Activated CD4-positive, CD25-positive, alpha-beta regulatory T cell (primary cell): Measurements from ENCODE around the gene RNF43.
"Not testable (repeated sequence)": the region's sequence is repeated elsewhere in the genome, so short reads cannot be mapped to it uniquely, and the experiment has no call there.

ENCODE experiments used
- DNase-seq, 4 experiments: peaks; one replicate each; lab custom pipeline; 2025; lab: John Stamatoyannopoulos, UW

RNF43 gene

DNA sequence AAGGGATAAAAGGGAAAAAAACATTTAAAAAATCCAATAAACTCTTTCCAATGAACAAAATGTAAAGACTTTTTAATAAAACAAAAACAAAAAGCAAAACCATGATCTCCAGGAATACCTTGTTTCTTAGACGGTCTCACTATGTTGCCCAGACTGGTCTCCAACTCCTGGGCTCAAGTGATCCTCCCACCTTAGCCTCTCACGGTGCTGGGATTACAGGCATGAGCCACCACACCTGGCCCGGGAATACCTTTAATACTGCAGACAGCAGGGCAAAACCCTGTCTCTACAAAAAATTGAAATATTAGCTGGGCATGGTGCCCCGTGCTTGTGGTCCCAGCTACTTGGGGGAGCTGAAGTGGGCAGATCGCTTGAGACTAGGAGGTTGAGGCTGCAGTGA lies 7.9 kb downstream of the RNF43 start:
- DNase-seq = no peak

DNA sequence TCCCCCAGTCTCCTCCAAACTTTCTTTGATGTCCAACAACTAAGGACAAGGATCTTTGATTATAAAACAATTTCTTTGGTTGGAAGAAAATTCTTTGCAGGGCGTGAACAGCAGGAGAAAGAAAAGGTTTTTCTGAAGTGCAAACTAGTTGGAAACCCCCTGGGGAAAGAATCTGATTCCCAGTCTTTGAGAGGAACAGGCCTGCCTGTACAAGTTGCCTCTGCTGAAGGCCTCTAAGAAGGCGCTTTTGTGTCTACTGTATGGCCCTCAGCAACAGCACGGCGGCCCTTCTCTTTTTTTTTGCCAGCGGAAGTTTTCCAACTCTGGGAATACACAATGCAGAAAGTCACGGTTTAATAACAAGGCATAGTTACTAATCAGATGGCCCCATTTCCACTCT lies 14.0 kb downstream of the RNF43 start:
- DNase-seq = no peak

DNA sequence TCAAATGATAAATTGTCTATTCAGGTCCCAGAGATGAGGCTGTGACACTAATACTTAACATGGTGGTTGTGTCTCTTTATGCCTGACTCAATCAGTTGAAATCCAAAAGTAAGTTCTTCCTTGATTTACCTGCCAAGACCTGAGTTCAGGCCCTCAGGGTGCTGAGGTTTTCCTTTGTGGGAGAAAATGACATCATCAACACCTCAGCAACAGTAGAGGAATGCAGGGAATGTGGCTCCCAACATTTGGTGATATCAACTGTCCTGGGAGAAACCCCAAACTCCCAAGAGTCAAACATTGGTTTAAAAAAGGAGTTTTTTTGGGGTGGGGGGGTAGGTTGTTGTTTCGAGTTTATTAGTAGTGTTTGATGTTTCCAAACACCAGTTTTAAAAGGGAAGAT lies 14.7 kb downstream of the RNF43 start:
- DNase-seq = no peak

- DNase-seq = no peak
Observed at GRCh38 chr17:58402047-58402446, 15.3 kb downstream of the RNF43 start.

DNA sequence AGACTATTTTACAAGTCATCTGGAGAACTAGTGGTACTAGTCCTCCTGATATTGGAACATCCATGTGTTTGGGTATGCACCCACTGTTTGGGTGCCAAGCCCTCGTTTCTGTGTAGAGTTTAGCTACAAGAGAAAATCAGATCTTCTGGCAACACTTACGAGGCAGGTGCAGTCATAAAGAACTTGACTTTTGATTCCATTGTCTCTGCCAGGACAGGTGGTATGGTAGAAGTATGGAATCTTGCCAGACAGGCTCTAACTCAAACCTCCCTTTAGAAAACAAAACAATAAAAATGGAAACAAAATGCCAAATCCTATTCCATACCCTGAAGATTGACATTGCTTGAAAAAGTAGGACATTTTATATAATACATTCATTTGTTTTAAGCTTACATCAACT lies 16.0 kb downstream of the RNF43 start:
- DNase-seq = no peak

- no peak for DNase-seq
Observed at GRCh38 chr17:58400826-58401225, 16.5 kb downstream of the RNF43 start.

DNA sequence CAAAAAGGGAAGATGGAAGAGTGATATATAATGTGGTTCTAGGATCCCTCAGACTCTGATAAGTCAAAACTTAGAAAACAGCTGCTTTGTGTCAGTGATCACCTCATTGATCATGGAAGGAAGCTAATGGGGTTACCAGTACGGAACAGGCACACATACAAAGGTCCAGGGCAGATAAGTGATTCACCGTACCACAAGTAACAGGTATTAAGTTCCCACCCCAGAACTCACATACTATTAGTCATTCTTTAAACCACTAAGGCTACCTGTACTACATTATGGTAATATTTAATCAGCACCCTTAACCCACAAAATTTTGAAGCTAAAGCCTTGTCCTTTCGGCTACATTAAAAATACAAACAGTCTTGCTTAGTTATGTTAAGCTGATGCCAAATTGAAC lies 17.4 kb downstream of the RNF43 start:
- no peak for DNase-seq

DNA sequence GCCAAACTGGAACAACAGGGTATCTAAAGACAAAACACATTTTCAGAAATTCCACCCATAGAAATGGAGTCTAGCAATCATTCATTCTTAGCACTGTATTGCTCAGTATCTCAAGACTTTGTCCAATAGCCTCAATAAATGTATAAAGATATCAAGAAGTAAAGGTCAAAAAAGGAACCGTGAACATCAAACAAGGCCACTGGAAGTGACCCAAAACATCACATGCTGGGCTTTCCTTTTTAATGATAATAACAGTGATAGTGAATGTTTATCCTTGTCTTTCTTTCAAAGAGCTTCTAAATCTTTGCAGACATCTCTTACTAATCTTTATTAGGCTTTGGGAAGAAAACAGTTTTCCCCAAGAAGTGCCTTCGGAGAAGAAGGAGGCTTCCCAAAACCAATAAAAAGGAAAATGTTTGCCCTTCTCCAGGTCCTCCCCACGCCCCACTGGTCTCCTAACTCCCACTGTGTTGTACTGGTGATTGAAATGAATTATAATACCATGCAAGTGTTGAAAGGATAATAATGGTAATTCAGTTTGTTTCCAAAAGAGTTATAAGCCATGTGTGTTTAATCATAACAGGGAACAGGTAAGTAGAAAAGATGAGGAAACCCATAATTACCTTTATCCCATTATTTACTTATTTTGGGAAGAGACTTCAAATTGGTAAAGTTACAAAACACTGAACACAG lies 18.6 kb downstream of the RNF43 start:
- no peak for DNase-seq

DNA sequence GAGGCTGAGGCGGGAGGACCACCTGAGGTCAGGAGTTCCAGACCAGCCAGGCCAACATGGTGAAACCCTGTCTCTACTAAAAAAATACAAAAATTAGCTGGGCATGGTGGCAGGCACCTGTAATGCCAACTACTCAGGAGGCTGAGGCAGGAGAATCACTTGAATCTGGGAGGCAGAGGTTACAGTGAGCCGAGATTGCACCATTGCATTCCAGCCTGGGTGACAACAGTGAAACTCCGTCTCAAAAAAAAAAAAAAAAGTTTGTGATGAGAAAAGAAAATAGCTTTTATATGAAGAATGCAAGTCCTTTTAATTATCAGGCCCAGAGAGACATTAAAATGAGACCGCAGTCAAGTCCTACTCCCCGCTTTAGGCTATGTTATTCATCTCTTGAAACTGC lies 19.9 kb downstream of the RNF43 start:
- not testable (repeated sequence) for DNase-seq

DNA sequence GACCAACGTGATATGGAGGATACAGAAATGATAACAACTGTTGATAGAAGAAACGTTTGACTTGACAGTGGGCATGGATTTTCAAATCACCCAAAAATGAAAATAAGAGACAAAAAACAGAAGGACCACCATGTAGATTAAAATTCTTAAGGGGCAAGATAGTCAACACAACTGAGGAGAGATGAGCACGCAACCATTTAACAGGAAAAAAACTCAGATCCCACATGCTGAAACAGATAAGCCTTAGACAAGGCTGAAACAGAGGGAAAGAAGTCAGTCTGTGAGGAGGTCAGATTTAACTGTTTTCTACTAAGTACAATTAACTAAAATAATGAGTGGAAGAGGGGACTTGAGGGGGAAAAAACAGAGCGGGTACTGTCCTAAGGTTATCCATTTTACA lies 21.2 kb downstream of the RNF43 start:
- no peak for DNase-seq

DNA sequence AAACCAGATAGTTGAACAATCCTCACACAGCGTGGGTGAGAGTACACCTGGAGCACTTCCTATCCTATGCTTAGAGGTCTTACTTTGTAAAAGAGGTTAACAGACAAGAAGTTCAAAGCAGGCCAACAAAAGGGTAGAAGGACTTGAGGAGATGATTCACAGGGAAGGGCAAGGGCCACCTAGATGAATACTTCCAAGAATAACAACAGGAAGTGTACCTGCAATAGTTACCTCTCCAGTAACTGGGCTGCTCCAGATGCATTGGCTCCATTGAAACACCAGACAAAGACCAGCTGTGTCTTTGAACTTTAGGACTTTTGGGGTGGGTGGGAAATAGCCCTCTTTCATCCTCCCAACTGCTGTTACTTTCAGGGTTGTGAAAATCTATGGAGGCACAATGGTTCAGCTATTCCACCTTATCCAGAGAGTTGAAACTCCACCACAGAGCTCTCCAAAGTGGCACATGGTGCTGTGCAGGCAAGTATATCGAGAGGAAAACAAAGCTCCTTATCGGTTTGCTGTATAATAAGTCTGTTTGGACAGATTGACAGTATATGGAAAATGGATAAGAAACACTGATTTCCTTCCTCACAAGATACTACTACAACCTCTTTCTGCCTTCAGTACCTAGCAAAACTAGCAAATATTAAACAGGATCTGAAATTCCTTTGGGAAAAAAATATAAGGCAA lies 22.7 kb downstream of the RNF43 start:
- no peak for DNase-seq

DNA sequence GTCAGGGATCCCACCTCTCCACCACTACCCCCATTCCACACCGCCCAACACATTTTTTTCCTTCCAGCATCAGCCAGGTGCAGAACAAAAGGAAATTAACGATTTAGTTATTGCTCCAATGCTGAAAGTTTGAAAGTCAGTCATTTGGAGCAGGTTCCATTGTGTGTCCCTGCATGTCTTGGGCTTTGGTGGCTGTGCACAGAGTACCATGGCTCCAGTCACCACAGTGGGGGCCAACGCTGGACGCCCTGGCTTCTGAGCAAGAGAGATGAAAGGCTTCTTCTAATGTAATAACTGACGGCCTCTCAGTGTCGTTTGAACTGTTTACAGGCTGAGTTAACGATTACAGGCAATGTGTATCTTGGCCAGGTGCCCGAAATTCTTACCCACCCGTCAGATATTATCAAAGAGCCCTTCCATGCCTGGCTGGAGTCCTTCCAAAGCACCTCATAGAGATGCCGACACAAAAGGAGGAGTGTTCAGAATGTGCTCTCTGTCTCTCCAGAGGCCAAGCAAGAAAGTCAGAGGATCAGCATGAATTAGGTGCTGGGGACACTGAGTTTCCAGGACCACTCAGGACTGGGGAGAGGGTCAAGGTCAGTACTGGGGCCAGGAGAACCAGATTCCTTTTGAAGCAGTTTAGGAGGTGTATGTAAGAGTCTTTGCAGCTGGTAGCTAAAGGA lies 25.9 kb downstream of the RNF43 start:
- no peak for DNase-seq

DNA sequence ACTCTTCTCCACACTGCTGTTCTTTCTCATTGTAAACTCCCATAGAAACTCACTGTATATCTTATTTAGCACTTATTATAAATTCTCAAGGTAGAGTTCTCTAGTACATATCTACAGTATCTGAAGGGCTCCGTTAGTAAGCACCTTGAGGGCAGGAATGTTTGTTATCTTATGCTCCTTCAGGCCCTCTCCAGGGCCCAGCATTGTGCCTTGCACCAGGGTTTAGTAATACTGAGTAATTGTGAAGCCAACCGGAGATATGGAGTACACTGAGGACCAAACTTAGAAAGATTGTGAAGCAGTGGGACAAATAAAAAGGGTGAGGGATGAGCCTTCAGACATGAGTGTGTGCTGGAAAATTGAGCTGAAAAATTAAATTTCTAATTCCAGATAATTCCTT lies 26.4 kb downstream of the RNF43 start:
- no peak for DNase-seq

DNA sequence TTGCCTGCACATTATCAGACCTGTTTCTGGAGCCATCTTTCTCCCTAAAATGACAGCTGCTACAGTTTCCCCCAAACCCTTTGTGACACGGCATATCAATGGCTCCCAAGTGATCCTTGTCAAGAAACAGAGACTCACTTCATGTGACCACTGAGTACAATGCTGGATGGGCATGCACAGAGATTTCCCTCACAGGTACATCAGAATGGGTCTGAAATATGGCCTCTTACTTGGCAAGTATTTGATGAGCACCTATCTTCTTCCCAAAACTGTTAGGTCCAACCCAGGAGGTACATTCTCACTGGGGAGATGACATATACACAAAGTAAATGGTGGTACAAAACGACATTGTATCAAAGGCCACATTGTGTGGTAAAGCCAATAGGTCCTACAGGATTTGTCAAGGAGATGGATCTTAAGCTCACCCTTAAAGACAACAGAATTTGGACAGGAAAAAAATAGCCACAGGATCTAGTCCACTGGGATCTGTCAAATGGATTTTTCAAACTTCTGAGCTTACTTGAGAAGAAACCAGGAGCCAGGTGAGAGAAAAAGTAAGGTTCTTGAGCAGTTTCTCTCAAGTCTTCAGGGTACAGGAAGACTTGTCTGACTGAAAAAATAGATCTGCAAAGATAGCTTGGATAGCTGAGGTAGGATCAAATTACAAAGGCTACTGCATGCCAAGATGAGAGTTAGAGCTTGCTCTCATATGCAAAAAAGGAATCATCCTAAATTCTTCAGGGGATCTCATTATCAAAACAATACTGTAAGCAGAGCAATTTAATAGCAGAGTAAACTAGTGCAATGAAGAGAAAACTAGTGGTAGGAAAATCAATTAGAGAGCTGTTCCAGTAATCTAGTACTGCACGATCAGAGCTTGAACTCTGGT lies 28.8 kb downstream of the RNF43 start:
- no peak for DNase-seq

GRCh38 chr17:58387834-58388233 lies 29.5 kb downstream of the RNF43 start:
- no peak for DNase-seq

DNA sequence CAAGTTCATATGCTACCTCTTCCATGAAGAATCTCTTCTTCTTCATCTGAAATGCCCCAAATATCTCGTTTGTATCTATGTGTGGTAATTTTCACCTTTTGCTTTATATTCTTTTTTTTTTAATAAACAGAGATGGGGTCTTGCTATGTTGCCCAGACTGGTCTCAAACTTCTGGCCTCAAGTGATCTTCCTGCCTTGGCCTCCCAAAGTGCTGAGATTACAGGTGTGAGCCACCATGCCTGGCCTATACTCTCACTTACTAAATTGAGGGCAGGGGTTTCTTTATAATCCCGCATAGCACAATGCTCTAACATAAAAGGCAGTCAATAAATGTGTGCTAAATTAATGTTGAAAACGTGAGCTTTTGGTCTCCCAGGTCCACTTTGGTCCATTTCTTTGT lies 30.6 kb downstream of the RNF43 start:
- DNase-seq = no peak

GRCh38 chr17:58385359-58385899 lies 31.9 kb downstream of the RNF43 start:
- DNase-seq = no peak

GRCh38 chr17:58384897-58385296 lies 32.4 kb downstream of the RNF43 start:
- DNase-seq = no peak

- no peak for DNase-seq
Observed at GRCh38 chr17:58383892-58384462, 33.4 kb downstream of the RNF43 start.

DNA sequence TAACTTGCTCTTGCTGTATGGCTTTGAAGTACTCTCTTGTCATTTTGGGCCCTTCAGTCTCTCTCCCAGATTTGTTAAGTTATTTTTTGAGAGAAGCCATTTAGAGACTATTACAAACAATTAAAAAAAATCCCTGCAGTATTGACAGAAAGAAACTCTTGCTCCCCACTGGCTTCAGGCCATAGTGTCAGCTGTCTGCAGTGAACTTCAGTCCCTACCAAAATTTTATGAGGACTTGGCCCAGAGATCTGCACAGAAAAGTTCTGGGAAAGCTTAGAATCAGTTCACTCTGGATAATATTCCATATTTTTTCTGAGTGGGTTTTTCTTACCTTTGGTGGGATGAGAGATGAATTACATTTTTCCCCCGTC lies 34.5 kb downstream of the RNF43 start:
- DNase-seq = no peak

- DNase-seq = no peak
Observed at GRCh38 chr17:58382108-58382871, 35.0 kb downstream of the RNF43 start.
